ENCODE data around the gene WSCD2. TPM values are rescaled to one million over a fixed set of nuclear protein-coding genes. Genes with fewer than 3 reads are reported as not detected.
A peak's percentile ranks its signal among the peaks of the same experiment; 100 is the strongest.

WSCD2 gene
- total and polyA plus RNA-seq, 2 donors (not counting 1 experiment from before 2014, with no cell fraction given): 1.1 to 5.9 TPM

GRCh38 chr12:108180255-108181094 lies 51.4 kb downstream of the WSCD2 start:
- peaks cover 3% of the 10 kb centered on the region for H3K27me3 Mint-ChIP-seq
- H3K4me3 ChIP-seq (ENCODE audit: control extremely low read depth in 1 of 5, extremely low read depth in 1 of 5, insufficient read depth in 1 of 5, low read depth in 2 of 5, low read length in 4 of 5): no peak overlapping the region
- 72% methylated on average over 5 of the region's 7 CpGs for WGBS (ENCODE audit: insufficient coverage)
- H3K27ac Mint-ChIP-seq: no peak overlapping the region
- H3K9ac ChIP-seq (ENCODE audit: low read length): no peak overlapping the region
- H3K4me1 Mint-ChIP-seq: peaks cover 1% of the 10 kb centered on the region
- no peak overlapping the region for H2AFZ ChIP-seq (ENCODE audit: insufficient read depth, low read depth, low read length, poor library complexity, severe bottlenecking)
- no peak for TF ChIP-seq EZH2 (IDR thresholded peaks at IDR 0.05; ENCODE audit: borderline replicate concordance, insufficient read depth, low read depth, low read length, poor library complexity, severe bottlenecking)
- TF ChIP-seq CTCF (IDR thresholded peaks at IDR 0.05): no peak
- no peak overlapping the region for H3K4me3 Mint-ChIP-seq
- no peaks in the 10 kb centered on the region for H3K79me2 ChIP-seq (ENCODE audit: control insufficient read depth, insufficient read depth, low read length)
- H3K9me3 Mint-ChIP-seq (ENCODE audit: insufficient read depth): no peaks in the 10 kb centered on the region
- H3K9me3 ChIP-seq (ENCODE audit: control extremely low read depth in 1 of 3, control insufficient read depth in 2 of 3, insufficient read depth in 1 of 3, low read length in 2 of 3): no peaks in the 10 kb centered on the region
- intact Hi-C loops (cut with micrococcal nuclease): no loop called here
- no peaks in the 10 kb centered on the region for H3K36me3 ChIP-seq (replicated peaks in 1 of 2; ENCODE audit: control extremely low read depth in 1 of 2, control insufficient read depth in 1 of 2, extremely low read depth in 1 of 2, insufficient read depth in 2 of 2, low read length in 1 of 2)
- ChIA-PET POLR2A (no interaction called here), CTCF (interaction anchor here (1.4 kb wide), 1 partner anchor 15 kb away, joined by 4 read pairs; no protein-coding TSS in a partner anchor)
- ATAC-seq (ENCODE audit: low read depth) (peak; percentile 28), DNase-seq (no peak)
- H3K4me1 ChIP-seq (ENCODE audit: control insufficient read depth in 2 of 2, insufficient read depth in 2 of 2, low read length in 2 of 2): no peaks in the 10 kb centered on the region
- no peaks in the 10 kb centered on the region for H3K27me3 ChIP-seq (replicated peaks in 1 of 4; ENCODE audit: control extremely low read depth in 1 of 4, control insufficient read depth in 3 of 4, insufficient read depth in 4 of 4, low read length in 3 of 4)
- no peak overlapping the region for H3K4me2 ChIP-seq (replicated peaks; ENCODE audit: low read depth, low read length, poor library complexity, severe bottlenecking)
- H3K27ac ChIP-seq (ENCODE audit: low read length in 2 of 2): no peak overlapping the region
- no peaks in the 10 kb centered on the region for H4K20me1 ChIP-seq (ENCODE audit: control insufficient read depth, insufficient read depth, low read length, poor library complexity, severe bottlenecking)

- H3K4me1 ChIP-seq (ENCODE audit: control insufficient read depth in 2 of 2, insufficient read depth in 2 of 2, low read length in 2 of 2): no peaks in the 10 kb centered on the region
- Mint-ChIP-seq H3K27ac (no peak overlapping the region), H3K27me3 (peaks cover 3% of the 10 kb centered on the region), H3K4me3 (no peak overlapping the region), H3K9me3 (ENCODE audit: insufficient read depth) (no peaks in the 10 kb centered on the region), H3K4me1 (peaks cover 1% of the 10 kb centered on the region)
- no peak overlapping the region for H3K9ac ChIP-seq (ENCODE audit: low read length)
- ATAC-seq (ENCODE audit: low read depth) (no peak), DNase-seq (no peak)
- TF ChIP-seq EZH2 (IDR thresholded peaks at IDR 0.05; ENCODE audit: borderline replicate concordance, insufficient read depth, low read depth, low read length, poor library complexity, severe bottlenecking): no peak
- no peak for TF ChIP-seq CTCF (IDR thresholded peaks at IDR 0.05)
- CTCF ChIA-PET: no interaction called here
- H3K27me3 ChIP-seq (replicated peaks in 1 of 4; ENCODE audit: control extremely low read depth in 1 of 4, control insufficient read depth in 3 of 4, insufficient read depth in 4 of 4, low read length in 3 of 4): no peaks in the 10 kb centered on the region
- POLR2A ChIA-PET: no interaction called here
- no CpG with 5 or more reads among the region's 8 CpGs for WGBS (ENCODE audit: insufficient coverage)
- H3K4me2 ChIP-seq (replicated peaks; ENCODE audit: low read depth, low read length, poor library complexity, severe bottlenecking): no peak overlapping the region
- H4K20me1 ChIP-seq (ENCODE audit: control insufficient read depth, insufficient read depth, low read length, poor library complexity, severe bottlenecking): no peaks in the 10 kb centered on the region
- no peaks in the 10 kb centered on the region for H3K36me3 ChIP-seq (replicated peaks in 1 of 2; ENCODE audit: control extremely low read depth in 1 of 2, control insufficient read depth in 1 of 2, extremely low read depth in 1 of 2, insufficient read depth in 2 of 2, low read length in 1 of 2)
- no peak overlapping the region for H3K27ac ChIP-seq (ENCODE audit: low read length in 2 of 2)
- no peak overlapping the region for H3K4me3 ChIP-seq (ENCODE audit: control extremely low read depth in 1 of 5, extremely low read depth in 1 of 5, insufficient read depth in 1 of 5, low read depth in 2 of 5, low read length in 4 of 5)
- H2AFZ ChIP-seq (ENCODE audit: insufficient read depth, low read depth, low read length, poor library complexity, severe bottlenecking): no peak overlapping the region
- H3K9me3 ChIP-seq (ENCODE audit: control extremely low read depth in 1 of 3, control insufficient read depth in 2 of 3, insufficient read depth in 1 of 3, low read length in 2 of 3): no peaks in the 10 kb centered on the region
- intact Hi-C loops (cut with micrococcal nuclease): no loop called here
- no peaks in the 10 kb centered on the region for H3K79me2 ChIP-seq (ENCODE audit: control insufficient read depth, insufficient read depth, low read length)
These were observed 52.0 kb downstream of the WSCD2 start for GRCh38 chr12:108181095-108181454.
